GM19240 (cell line): Measurements from ENCODE around the gene CDC42BPG.
A peak's percentile ranks its signal among the peaks of the same experiment; 100 is the strongest.
"Not testable (repeated sequence)": the region's sequence is repeated elsewhere in the genome, so short reads cannot be mapped to it uniquely, and the experiment has no call there.

Source experiments
- DNase-seq: peaks from one replicate; pipeline ENCODE4 v3.0.0; 2011; ENCODE audit warnings: low spot score; ENCODE audit not compliant: insufficient read length

The CDC42BPG gene

GRCh38 chr11:64849598-64850356 lies 5.3 kb upstream of the CDC42BPG start:
- no peak for DNase-seq

GRCh38 chr11:64848826-64849597 lies 4.6 kb upstream of the CDC42BPG start:
- no peak for DNase-seq

DNA sequence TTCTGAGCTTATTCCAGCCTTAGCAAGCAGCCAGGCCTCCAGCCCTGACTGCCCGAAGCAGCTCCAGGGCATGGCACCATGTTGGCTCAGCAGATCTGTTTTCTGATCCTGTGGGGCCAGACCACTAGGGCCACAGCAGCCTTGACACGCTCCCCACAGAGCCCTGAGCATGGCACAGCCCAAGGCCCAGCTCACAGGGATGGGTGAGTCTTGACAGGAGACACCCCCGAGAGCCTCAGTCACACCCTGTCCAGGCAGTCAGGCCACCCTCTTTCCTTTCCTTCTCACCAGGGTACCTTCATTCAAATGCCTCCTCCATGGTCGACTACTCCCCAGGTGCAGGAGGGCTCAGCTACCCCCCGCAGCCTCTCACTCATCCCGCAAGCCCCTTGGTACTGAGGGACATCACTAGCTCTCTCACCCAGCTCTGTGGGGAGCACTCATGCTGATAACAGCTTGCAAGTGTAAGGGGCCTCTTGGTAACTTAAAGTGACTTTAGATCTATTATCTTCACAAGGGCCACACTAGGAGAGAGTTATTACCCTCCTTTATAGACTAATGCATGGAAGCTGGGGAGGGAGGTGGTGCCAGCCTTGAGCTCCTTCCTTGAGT lies 3.9 kb upstream of the CDC42BPG start:
- DNase-seq: no peak

DNA sequence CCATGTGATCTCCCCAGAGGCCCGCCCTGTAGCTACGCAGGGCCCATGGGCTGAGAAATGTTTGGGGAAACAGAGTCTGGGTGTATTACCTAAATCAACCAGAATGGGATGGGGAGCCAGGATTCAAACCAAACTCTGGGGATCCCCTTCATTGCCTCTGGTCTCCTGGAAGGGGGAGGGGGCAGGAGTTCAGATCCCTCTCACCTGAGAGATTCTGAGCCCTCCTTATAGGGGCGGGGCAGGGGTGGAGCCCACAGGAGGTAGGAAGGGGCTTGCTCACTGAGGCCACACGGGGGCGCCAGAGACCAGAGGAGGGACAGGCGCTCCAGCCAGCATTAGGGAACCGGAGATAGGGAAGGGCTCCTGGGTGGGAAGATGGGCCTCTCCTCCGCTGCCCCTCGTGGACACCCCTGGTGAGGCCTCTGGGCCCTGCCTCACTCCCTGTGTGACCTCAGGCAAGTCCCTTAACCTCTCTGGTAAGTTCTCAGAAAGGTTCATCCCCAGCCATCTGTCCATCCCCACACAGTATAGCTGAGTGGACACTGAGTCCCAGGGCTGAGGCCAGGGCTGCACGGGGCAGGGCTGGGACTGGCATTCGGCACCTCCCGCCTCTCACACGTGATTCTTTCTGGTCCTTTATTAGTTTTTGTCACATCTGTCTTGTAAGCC lies 2.7 kb upstream of the CDC42BPG start:
- peak; percentile 96 for DNase-seq

- not testable (repeated sequence) for DNase-seq
Observed at GRCh38 chr11:64845776-64846129, 1.3 kb upstream of the CDC42BPG start.

DNA sequence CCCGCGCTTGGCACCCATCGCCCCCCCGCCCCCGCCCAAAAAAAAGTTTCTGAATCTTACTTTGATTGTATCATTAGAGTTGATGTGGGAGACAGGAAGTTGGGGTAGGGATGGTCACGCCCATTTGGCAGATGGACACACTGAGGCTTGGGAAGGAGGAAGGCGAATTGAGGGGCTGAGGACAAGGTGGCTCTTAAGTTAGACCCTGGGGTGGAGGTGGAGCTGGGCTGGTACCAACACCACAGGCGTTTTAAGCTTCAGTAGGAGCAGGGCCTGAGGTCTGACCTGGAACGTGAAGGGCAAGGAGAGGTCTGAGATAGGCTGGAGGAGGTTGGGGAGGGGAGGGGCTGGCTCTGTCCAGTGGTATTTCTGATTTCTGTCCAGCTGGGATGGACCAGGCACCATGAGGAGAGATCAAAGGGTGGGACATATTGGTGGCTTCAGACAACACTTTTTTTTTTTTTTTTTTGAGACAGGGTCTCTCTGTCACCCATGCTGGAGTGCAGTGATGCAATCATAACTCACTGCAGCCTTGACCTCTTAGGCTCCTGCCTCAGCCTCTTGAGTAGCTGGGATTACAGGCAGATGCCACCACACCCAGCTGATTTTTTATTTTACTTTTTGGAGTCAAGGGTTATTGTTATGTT lies 799 bp upstream of the CDC42BPG start:
- DNase-seq: no peak

DNA sequence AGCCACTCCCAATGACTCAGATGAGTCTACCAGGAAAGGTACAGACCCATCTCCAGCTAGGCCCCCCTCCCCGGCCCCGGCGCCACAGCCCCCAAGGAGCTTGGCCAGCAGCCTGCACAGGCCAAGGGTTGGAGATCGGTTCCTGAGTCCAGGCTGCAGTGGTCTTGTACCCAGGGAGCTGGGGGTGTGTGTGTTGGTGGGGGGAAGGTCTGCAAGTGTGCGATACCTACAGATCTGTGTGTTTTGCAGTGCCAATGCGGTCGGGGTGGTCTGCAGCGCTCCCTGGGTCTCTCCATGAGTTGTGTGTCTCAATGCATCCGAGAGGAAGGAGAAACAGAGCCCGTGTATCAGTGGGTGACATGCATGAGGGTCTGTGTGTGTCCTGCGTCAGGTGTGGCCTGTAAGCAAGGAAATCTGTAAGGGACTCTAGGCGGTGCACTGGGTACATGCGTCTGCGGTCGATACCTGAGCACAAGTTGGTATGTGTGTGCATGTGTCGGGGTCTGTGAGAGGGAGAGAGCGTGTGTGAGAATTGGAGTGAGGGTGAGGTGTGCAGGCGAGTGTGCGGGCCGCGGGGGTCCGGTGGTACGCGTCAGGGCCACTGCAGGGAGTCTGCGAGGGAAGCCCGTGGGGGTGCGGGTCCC lies 645 bp downstream of the CDC42BPG start:
- DNase-seq: no peak

- DNase-seq: no peak
Observed at GRCh38 chr11:64842851-64843685, 1.4 kb downstream of the CDC42BPG start.

GRCh38 chr11:64842366-64842759 lies 2.1 kb downstream of the CDC42BPG start:
- DNase-seq: no peak

DNA sequence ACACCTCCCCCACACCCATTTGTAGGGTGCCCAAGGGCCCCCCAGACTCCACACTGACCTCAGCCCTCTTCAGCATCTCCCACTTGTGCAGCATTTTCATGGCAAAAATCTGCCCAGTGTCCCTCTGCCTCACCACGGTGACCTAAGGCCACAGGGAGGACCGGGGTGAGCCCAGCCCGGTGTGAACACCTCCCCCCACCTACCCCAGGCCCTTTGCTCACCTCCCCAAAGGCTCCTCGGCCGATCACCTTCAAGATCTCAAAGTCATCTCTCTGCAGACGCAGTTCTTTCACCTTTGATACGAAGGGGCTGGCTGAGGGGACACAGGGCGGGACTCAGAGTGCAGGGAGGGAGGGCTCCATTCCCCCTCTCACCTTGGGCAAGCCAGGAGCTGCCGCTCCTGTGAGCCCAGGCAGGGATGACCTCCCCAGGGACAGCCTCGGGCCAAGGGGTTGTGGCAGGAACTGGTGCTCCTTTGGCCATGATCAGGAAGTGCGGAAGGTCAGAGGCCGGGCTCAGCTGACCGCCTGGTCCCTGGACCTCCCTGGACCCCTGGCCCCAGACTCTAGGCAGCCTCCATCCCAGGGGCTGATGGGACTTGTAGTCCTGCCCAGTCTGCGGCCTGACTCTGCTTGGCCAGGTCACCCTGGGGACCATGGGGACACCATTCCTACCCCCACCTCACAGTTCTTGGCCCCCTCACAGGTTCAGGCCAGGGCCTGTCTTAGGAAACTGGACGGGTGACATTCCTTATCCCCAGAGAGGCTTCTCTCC lies 2.7 kb downstream of the CDC42BPG start:
- no peak for DNase-seq

DNA sequence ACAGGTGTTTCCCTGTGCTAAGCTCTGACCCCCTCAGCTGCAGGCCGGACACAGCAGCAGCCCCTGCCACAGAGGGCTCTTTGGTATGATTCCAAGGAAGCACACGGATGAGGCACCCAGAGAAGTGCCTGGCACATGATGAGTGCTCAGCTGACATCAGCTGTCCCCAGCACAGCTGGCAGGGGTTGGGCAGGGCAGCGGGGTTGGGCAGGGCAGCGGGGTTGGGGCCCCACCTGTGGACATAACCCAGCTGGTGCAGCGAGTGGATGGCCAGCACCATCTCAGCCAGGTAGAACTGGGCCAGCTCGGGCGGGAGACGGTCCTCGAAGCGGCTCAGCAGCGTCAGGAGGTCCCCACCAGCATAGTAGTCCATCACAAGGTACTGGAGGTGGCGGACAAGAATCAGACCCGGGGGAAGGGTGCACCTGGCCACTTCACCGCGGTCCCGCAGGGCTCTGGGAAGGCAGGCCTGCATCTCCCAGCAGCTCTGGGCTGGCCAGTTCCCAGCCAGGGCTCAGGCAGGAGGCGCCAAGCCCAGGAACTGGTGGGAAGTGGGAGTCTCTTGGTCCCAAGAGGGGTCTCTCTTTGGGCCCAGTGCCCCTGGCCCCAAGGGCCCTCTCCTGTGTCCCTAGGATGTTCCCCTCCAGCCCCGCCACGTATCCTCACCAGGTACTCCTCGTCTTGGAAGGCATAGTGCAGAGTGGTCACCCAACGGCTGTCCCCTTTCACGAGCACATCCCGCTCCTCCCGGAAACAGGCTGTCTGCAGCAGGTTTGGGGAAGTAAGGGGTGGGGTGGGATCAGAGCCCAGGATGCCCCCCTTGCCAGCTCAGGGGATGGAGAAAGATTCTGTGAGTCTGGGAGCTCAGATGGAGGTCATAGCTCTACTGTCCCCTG lies 4.3 kb downstream of the CDC42BPG start:
- no peak for DNase-seq

DNA sequence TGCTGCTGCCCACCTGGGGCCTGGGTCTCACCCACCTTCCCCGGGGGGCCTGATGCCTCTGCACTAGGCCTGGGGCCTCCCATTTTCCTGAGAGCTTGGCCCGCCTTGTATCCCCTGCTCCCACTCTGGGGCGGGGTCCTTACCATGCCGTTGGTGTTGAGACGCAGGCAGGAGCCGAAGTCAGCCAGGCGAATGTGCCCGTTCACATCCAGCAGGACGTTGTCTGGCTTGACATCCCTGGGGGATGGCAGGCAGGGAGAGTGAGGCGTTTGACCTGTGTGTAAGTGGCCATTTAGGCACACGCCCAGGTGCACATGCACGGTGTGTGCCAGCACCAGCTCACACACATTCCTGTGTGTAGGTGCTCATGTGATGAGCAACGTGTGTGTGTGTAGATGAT lies 5.1 kb downstream of the CDC42BPG start:
- no peak for DNase-seq

GRCh38 chr11:64838600-64839334 lies 5.7 kb downstream of the CDC42BPG start:
- DNase-seq: no peak

DNA sequence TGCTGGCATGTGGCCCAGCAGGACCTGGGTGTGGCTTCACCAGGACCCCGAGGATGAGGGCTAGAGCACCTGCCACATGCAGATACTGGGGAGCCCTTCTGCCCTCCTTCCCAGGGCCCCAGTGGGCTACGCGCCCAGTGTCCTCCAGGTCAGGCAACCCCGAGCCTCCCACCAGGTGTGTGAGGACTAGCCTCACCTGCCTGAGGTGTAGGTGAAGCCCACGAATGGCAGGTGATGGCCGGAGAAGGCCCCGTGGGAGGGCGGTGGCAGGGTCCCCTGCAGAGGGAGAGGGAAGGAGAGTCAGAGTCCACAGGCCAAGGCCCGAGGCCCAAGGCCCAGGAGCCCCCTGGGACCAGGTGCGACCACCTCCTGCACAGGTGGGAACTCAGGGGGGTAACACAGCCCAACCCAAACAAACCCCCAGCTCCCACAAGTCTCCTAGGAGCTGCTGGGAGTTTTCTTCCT lies 6.5 kb downstream of the CDC42BPG start:
- DNase-seq: no peak

- DNase-seq: no peak
Observed at GRCh38 chr11:64836448-64837072, 7.9 kb downstream of the CDC42BPG start.

DNA sequence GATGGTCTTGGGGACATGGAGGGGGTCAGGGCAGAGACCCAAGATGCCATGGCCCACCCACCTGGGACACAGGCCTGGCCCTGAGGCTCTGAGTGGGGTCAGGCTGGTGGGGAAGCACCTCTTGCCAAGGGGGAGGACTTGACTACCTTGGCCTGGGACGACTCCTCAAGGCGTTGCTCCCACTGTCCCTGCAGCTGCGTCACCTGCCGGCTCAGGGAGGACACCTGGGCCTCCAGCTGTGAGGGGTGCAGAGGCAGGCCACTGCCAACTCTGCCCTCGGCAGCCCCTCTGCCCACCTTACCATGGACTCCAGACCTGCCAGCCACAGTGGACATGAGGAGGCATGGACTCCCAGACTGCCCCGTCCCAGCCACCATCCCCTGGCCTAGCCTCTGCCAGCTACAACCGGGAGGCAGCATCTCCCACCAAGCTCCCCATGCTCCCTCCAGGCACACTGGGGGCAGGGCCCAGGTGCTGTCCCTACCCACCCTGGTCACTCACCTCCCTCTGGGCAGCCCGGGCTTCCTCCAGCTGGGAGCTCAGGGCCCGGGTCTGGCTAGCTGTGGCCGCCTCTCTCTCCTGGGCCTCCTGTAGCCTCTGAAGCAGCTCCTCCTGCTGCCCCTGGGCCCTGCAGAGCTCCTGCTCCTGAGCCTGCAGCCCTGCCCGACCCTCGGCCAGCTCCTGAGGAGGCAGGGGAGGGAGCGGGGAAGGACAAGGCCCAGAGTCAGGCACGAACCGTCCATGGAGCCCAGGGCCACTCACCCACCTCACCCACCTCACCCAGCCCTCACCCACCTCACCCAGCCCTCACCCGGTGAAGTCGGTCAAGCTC lies 8.6 kb downstream of the CDC42BPG start:
- DNase-seq: no peak
